NCI-H526 (cell line): ENCODE measurements around the gene TLR1.
"Not testable (repeated sequence)": the region's sequence is repeated elsewhere in the genome, so short reads cannot be mapped to it uniquely, and the experiment has no call there.

Source experiments
- DNase-seq, 2 experiments: peaks; one replicate each; lab custom pipeline; 2025; lab: John Stamatoyannopoulos, UW

The TLR1 gene

DNA sequence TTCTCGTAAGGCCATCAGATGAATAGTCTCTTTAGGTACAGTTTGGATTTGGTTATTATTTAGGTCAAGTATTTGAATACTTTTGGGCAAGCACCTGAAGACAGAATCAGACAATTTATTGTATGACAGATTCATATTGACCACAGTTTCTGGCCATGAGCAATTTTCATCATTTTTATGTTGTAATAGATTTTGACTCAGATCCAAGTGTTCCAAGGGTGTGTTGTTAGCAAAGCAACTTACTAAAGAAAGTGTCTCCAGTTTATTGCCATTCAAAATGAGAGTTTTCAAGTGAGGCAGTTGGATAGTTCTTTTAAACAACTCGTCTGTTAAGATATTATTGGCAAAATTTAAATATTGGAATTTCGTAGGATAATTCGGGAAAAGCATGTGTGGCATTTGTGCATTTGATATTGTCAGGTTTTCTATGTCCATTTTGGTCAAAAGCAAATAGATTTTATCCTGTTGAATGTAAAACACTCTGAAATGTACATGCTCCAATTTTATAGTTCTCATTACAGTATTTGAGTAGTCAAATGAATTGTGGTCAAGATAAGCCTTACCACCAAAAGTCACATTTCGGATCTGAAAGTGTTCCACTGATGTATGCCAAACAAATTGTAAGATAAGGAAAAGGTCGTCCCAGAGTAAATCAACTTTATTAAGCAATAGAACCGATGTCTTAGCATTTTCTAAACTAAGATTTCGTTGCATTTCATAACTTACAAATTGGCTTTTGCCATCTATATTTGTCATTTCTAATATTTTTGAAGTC lies 30.2 kb downstream of the TLR1 start:
- peak in 1 of 2 experiments; percentile 37 for DNase-seq

DNA sequence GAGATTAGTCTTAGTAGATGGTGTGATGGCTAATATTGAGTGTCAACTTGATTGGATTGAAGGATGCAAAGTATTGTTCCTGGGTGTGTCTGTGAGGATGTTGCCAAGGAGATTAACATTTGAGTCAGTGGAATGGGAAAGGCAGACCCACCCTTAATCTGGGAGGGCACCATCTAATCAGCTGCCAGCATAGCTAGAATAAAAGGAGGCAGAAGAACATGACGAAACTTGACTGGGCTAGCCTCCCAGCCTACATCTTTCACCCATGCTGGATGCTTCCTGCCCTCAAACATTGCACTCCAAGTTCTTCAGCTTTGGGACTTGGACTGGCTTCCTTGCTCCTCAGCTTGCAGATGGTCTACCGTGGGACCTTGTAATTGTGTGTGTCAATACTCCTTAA lies 34.3 kb downstream of the TLR1 start:
- DNase-seq: not testable (repeated sequence)

DNA sequence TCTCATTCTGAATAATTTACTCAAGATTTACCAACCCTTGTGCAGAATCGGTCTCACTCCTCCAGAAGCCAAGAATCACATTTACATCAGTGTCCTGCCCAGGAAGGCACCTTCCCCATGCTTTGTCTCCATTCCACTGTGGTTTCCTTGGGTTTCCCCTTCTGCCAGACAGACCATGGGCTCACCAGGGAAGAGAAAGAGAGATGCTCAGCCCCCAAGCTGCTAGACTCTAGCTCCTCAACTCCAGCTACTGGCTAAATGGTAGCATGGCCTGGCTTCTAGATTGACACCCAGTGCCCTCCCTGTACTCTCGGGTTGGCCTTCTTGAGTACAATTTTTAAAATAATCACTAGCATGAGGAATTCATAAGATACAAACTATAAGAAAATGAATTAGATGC lies 34.7 kb downstream of the TLR1 start:
- no peak for DNase-seq

DNA sequence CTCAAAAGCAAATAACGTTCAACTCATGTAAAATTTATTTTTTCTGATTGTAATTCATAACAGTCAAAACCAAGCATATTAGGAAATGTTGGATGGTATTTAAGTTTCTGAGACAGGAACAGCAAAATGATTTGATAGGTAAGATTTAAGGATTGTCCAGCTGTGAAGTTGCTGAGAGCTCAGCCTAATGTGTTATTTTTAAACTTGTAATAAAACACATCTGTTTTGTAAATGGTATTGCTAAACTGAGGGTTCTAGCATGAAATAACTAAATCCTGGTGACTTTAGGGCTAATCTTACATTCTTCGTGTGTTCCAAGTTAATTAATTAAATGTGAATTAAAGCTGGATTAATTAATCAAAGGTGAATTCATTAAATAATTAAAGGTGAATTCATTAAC lies 35.1 kb downstream of the TLR1 start:
- DNase-seq: no peak

DNA sequence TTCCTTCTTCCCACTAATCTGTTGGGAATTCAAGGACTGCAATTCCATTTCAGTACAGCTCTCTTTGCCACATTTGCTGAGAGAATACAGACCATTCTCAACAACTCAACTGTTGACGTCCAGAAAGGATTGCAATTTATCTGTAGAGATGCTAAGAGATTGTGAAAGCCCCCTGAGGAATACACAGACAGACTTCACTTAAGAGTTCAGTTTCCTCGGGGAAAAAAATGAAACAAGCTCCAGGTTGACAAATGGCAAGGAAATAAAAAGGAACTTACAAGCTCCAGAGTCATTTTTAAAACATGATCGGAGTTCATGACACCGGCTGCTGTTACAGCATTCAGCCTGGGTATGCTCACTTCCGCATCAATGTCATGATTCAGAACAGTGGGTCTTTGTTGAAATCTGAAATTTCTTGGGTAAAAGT lies 35.6 kb downstream of the TLR1 start:
- DNase-seq: no peak

DNA sequence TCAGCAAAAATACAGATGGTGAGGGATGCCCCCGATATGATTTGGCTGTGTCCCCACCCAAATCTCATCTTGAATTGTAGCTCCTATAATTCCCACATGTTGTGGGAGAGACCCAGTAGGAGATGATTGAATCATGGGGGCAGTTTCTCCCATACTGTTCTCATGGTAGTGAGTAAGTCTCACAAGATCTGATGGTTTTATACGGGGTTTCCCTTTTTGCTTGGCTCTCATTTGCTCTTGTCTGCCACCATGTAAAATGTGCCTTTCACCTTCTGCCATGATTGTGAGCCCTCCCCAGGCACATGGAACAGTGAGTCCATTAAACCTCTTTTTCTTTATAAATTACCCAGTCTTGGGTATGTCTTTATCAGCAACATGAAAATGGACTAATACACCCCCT lies 37.7 kb downstream of the TLR1 start:
- DNase-seq: not testable (repeated sequence)

DNA sequence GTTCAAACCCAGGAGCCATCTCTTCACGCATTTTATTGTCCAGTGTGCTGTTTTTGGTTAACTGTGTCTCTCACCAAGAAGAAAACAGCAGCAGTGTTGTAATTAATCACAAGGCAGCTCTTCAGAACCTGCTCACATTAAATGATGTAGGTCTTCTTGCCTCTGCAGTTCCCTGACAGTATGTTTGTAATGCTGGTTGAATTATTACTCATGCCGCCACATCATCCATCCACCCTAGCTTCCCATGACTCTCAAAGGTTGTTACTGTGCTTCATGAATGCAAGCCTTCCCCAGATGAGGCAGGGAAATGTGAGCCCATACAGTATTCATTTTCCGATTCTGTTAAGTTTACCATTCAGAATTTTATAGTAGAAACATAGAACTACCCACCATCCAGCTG lies 39.2 kb downstream of the TLR1 start:
- no peak for DNase-seq

DNA sequence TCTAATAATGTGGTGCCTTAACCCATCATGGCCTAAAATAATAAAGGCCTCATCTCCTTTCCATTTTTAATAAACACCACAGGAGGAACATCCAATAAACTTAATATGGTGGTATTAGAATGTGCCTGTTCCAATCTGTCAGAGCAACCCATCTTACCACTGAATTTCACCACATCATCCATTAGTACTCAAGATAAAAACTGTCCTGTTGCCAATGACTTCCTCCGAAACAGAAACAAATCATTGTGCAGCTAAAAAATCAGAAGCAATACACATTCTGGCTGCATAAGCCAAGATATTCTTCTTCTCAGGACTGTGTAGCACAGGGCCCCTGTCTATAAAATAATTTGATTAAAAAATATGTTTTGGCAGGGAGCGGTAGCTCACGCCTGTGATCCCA lies 40.3 kb downstream of the TLR1 start:
- DNase-seq: no peak

DNA sequence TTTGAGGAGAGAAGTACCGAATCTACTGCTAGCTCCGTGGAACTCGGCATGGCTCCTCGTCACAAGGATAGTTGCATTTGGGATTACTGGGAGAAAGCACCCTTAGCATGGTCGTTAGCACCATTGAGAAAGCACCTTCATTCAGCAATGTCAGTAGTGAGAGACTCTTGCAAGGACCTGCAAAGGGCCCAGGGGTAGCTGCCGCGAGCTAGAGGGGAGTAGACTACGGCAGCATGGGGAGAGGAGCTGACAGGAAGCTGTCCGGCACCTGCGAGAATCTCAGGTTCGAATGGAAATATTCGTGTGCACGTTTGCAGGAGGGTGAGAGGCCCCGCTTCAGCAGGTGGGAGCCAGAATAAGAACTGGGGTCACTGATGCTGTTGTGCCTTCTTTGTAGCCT lies 42.0 kb downstream of the TLR1 start:
- no peak for DNase-seq

DNA sequence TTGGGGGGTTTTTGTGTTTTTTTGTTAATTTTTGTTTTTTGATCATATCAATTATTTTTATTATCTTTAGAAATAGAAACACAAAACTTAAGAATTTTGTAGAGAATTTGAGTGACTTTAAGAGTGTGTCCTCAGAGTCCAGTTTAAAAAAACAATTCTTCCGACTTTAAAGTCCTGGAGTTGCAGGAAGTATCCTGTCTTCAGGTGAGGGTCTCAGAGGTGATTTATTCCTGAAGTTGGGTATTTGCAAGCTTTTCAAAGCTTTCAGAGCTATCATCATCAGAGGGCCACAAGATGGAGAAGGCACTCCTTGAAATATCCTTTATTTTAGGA lies 44.8 kb downstream of the TLR1 start:
- no peak for DNase-seq

DNA sequence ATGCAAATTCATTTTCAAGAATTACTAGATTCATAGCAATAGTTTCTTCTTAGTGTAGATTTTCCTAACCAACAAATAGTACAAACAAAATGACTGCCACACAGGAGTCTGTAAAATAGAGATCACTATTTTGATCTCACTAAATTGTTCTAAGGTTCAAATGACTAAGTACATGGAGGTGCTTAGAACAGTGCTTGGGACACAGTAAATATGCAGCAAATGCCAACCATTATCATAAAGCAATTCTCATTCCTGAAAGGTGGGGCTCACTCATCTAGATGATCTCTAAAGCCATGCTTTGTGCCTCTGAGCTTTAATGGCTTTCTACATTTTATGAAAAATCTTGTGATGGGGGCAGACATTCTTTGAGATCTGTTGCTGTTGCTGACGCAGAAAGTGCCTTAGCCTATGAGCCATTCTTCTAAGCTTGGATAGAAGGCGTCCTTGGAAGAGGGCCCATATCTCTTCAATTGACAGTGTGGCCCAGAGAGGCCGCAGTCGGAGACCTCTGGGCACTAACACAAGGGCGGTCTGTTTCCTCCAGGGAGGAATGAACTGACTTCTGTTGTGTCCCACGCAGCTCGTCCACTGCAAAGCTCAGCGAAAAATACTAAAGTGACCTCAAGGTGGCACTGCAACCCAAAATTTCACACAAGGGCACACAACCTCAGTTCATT lies 45.3 kb downstream of the TLR1 start:
- DNase-seq: peak in 1 of 2 experiments; percentile 57

DNA sequence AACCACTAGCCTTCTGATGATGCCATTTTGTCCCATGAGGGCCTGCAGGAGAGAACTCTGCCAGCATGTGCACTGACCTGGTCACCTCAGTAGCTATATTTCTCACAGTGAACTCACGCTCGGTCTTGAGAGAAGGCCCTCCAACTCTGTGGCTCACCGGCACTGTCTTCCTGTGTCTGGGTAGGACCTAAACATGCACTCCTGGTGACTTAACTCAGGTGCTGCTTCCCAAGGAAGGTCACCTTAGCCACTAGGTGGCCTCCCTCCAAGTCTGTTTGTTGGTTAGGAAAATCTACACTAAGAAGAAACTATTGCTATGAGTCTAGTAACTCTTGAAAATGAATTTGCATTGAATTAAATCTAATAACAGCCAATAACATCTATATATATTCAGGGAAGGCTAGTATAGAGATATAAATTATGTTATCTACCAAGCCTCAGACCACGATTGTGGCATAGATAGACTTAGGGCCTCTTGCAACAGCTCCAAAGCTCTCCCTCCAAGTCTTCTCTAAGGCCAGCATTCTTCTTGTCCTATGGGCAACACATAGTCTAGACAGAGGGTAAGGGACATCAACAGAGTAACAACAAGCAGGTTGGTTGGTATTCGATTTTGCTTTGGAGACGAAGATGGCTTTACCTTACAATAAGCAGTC lies 46.5 kb downstream of the TLR1 start:
- DNase-seq: peak in 1 of 2 experiments; percentile 37

DNA sequence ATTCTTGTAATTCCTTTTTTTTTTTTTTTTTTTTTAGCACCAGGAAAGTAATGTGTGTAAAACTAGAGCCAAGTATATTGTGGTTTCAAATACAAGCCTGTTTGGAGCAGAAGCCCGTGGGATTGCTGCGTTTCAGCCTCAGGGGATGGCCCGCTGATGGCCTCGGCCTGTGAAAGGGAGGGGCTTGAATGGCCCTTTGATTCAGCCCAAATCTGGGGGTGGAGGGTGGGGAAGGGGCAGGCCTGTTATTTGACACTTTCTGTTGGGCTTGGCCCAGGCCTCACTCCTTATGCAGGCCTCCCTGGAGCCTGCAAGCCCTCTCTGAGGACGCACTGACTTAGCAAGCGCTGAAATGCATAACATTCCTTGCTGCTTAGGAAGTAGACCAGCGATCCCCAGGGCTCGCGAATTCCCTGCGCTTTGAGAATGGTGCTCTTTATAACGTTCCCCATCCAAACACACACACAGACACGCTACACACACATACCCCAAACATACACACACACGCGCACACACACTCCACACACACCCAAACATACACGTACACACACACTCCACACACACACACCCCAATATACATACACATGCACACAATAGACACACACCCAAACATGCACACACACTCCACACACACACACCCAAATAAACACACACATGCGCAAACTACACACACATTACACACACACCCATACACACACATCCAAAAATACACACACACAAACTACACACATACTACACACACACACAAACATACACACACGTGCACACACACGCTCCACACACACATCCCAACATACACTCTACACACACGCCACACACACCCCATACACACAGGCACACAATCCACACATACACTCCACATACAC lies 51.4 kb downstream of the TLR1 start:
- DNase-seq: peak; percentile 14 to 27

DNA sequence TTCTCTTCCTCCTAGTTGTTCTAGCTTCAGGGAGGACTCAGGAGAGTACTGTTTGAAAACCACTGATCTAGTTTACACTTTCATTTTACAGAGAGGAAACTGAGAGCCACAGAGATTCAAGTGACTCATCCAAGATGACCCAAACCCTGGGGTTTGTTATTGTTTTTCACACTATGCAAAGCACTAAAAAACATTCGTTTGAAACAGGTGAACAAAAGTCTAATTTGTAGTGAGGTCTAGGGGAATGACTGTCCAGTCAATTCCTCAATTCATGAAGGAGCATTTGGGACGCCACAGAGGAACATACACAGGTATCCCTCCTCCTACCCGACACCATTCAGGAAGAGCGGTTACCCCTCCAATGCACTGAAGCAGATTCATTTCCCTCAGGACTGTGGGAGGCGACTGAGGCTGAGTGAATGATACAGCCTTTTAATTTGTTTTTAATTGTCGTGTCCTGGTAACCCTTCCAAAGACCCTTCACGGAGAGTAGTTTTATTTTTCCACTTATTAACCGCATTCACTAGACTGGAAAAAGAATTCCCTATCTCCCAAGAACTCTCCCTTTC lies 52.1 kb downstream of the TLR1 start:
- no peak for DNase-seq

DNA sequence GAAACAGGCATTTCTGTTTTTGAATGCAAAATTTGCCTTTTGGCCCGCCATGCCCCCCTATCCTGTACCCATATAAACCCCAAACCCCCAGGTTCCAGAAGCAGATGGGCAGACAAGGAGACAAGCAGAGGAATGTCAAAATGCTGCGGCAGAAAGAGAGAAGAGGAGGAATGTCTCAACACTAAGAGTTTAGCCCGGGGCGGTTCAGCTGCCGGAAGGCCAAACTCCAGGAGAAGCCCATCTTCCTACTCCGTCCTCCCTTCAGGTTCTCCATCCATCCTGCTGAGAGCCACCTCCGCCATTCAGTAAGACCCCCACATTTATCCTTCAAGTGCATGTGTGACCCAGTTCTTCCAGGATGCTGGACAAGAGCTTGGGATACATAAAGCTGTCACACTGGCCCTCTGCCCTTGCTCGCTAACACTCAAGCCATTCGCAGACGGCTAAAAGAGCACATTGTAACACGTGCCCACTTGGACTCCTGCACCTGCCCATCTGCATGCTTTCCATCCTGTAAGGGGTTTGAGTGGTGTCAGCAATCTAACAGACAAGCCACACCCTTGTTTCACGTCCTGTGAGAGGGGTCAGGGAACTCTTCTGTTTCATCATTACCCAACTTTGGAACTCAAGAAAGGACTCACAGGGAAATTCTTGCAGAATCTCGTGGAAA lies 53.1 kb downstream of the TLR1 start:
- DNase-seq: no peak

DNA sequence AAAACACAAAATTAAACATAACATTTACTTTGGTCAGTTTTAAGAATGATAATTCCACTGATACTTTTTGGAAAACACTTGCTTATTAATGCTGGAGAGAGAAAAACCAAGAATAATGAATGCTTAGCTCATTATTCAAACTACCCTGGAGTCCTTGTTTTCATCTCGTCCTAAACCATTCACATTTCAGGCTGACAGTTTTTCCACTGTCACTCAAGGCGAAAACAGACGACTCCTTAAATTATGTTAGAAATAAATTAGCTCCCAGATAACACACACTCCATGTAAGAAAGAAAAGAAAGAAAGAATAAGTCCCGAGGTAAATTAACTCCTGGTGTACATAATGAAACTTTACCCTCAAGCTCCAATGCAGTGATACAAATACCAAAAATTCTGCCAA lies 55.3 kb downstream of the TLR1 start:
- DNase-seq: no peak

DNA sequence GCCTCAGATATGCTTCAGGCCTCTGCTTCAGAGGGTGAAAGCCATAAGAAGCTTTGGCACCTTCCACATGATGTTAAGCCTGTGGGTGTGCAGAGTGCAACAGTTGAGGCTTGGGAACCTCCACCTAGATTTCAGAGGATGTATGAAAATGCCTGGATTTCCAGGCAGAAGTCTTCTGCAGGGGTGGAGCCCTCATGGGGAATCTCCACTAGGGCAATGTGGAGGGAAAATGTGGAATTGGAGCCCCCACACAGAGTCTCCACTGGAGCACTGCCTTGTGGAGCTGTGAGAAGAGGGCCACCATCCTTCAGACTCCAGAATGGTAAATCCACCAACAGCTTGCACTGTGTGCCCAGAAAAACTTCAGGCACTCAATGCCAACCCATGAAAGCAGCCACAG lies 57.0 kb downstream of the TLR1 start:
- no peak for DNase-seq
